Uterus (tissue), 4 donors: ENCODE results near the gene BOK. TPM values are rescaled to one million over a fixed set of nuclear protein-coding genes. Genes with fewer than 3 reads are reported as not detected.
"Not testable (repeated sequence)": the region's sequence is repeated elsewhere in the genome, so short reads cannot be mapped to it uniquely, and the experiment has no call there.

Experiments used
- DNase-seq, 2 donors: peaks; one replicate each; pipeline ENCODE4 v3.0.0-alpha.2; 2019 to 2020
- H3K27ac ChIP-seq, 2 donors: fragments of 200-600 bp; sonication (generic); 1 replicate in 1 of 2; 2 replicates in 1 of 2; pipeline ENCODE4 v1.5.1; 2016 to 2018
- H3K27me3 ChIP-seq, 2 donors: fragments of 200-600 bp; sonication (generic); one replicate each; pipeline ENCODE4 v1.5.1; 2018 to 2019; ENCODE audit warnings: control low read depth in 1 of 2
- H3K36me3 ChIP-seq, 2 donors: fragments of 200-600 bp; sonication (generic); one replicate each; pipeline ENCODE4 v1.5.1; 2019; ENCODE audit warnings: control low read depth in 1 of 2
- H3K4me1 ChIP-seq, 2 donors: fragments of 200-600 bp; sonication (generic); one replicate each; pipeline ENCODE4 v1.5.1; 2018 to 2019; ENCODE audit warnings: control low read depth in 1 of 2
- H3K4me3 ChIP-seq, 2 donors: fragments of 200-600 bp; sonication (generic); 1 replicate in 1 of 2; 2 replicates in 1 of 2; pipeline ENCODE4 v1.5.1; 2018 to 2019; ENCODE audit warnings: mild to moderate bottlenecking in 1 of 2
- H3K9me3 ChIP-seq, 2 donors: fragments of 200-600 bp; sonication (generic); one replicate each; pipeline ENCODE4 v1.5.1; 2019; ENCODE audit warnings: control low read depth in 1 of 2
- CTCF ChIP-seq, 4 experiments: fragments of 200-600 bp in 2 of 4; fragments of 450-650 bp in 2 of 4; sonication (generic) in 2 of 4; IDR thresholded peaks; one replicate each; pipeline ENCODE4 v1.5.1; 2016 to 2019; ENCODE audit warnings: antibody characterized with exemption in 4 of 4, mild to moderate bottlenecking in 2 of 4, moderate library complexity in 1 of 4
- POLR2A ChIP-seq, 2 donors: fragments of 450-650 bp; IDR thresholded peaks; one replicate each; pipeline ENCODE4 v1.6.1; 2016; ENCODE audit warnings: antibody characterized with exemption in 2 of 2, mild to moderate bottlenecking in 1 of 2, moderate library complexity in 1 of 2
- intact Hi-C: fragments of 100-400 bp; cut with DNase I; formaldehyde crosslinking; loops from one replicate; pipeline ENCODE4 v1.15.1; 2023; ENCODE audit warnings: low total_unique reads
- total RNA-seq, 4 donors: library from RNA; depleted of rRNA in 3 of 4; stranded (reverse); fragments of >200 nt in 3 of 4; gene quantifications; one replicate each; pipeline versions ENCODE4 v1.1.0 to v1.2.4, GENCODE V29; 2014 to 2023
- donor health status: DM: yes; HTN: yes; CAD: no.

BOK gene
- total RNA-seq, 4 donors from 2014 or later: 22.9 to 31.2 (median 26.4) TPM

DNA sequence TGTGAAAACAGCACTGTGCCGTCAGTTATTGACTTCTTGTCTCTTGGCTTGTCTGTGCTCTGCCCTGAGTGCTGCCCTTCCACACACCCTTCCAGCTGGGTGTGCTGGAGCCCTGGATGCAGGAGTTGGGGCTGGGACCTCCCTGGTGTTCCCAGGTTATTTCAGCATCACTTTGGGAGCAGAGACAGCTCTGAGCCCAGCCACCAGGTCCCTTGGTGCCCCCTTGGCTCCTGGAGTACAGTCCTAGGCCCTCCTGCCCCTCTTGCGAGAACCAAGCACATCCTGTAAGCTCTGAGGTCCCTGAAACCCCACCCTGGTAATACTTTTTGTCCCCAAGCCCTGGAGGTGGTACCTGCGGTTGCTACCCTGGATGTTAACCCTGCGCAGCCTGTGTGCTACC, 24.3 kb downstream of the BOK start:
- Histone ChIP-seq H3K4me1 (no peaks in the 10 kb centered on the region), H3K9me3 (peaks cover 0 to 18% of the 10 kb centered on the region in 2 donors), H3K27me3 (no peaks in the 10 kb centered on the region), H3K27ac (no peak overlapping the region), H3K36me3 (no peaks in the 10 kb centered on the region), H3K4me3 (no peak overlapping the region)
- TF ChIP-seq CTCF (IDR thresholded peaks at IDR 0.05) (no peak), POLR2A (IDR thresholded peaks at IDR 0.05) (no peak)
- DNase-seq: no peak
- intact Hi-C loops: no loop called here

GRCh38 chr2:241584436-241584835, 25.9 kb downstream of the BOK start:
- no peaks in the 10 kb centered on the region for H3K36me3 ChIP-seq
- no peak for DNase-seq
- TF ChIP-seq CTCF (IDR thresholded peaks at IDR 0.05): no peak

DNA sequence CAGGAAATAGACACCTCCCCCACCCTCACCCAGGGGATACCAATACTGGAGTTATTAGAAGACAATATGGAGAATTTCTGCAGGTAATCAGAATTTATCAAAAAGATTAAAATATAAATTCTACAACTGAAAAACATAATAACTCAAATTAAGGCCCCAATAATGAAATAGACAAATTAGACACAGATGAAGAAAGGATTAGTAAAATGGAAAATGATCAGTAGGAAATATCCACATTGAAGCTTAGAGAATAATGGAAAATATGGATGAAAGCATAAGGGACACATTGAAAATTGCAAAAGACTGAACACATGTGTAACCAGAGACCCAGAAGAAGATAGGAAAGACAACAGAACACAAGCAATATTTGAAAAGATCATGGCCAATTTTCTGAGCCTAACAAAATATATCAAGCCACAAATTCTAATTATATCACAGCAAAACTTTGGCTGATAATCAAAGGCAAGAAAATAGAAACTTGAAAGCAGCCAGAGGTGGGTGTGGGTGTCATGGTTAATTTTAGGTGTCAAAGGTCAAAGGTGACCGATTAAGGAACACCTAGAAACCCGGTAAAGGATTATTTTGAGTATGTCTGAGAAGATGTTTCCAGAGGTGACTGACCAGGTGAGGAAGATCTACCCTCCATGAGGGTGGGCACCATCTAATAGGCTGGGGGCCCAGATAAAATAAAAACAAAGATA, 28.2 kb downstream of the BOK start:
- Histone ChIP-seq H3K9me3 (peaks cover 0 to 19% of the 10 kb centered on the region in 2 donors), H3K27ac (no peak overlapping the region), H3K27me3 (no peaks in the 10 kb centered on the region), H3K4me3 (no peak overlapping the region), H3K36me3 (no peaks in the 10 kb centered on the region), H3K4me1 (no peaks in the 10 kb centered on the region)
- intact Hi-C loops: no loop called here
- TF ChIP-seq POLR2A (IDR thresholded peaks at IDR 0.05) (no peak), CTCF (IDR thresholded peaks at IDR 0.05) (no peak)
- no peak for DNase-seq

More at GRCh38 chr2:241584436-241584835, 25.9 kb downstream of the BOK start:
- Histone ChIP-seq H3K27ac (no peak overlapping the region), H3K27me3 (no peaks in the 10 kb centered on the region), H3K9me3 (peaks cover 0 to 19% of the 10 kb centered on the region in 2 donors), H3K4me3 (no peak overlapping the region), H3K4me1 (no peaks in the 10 kb centered on the region)
- intact Hi-C loops: no loop called here

DNA sequence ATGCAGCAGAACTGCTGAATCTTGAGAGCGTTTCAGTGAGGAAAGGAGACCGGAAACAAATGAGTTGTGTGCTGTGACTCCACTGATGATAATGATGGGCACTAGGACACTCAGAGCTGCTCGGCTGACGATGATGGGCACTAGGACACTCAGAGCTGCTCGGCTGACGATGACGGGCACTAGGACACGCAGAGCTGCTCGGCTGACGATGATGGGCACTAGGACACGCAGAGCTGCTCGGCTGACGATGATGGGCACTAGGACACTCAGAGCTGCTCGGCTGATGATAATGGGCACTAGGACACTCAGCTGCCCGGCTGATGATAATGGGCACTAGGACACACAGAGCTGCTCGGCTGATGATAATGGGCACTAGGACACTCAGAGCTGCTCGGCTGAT, 31.3 kb downstream of the BOK start:
- H3K4me3 ChIP-seq, H3K36me3 ChIP-seq, intact Hi-C loops, H3K27ac ChIP-seq, H3K4me1 ChIP-seq, DNase-seq, H3K27me3 ChIP-seq: not testable (repeated sequence)
- peaks cover 0 to 19% of the 10 kb centered on the region in 2 donors for H3K9me3 ChIP-seq

GRCh38 chr2:241590496-241591455, 32.2 kb downstream of the BOK start:
- H3K27me3 ChIP-seq, intact Hi-C loops, H3K36me3 ChIP-seq, DNase-seq, H3K27ac ChIP-seq, H3K4me3 ChIP-seq, H3K4me1 ChIP-seq: not testable (repeated sequence)
- peaks cover 0 to 19% of the 10 kb centered on the region in 2 donors for H3K9me3 ChIP-seq
